ENCODE measurements around the gene MOXD1. TPM values are rescaled to one million over a fixed set of nuclear protein-coding genes. Genes with fewer than 3 reads are reported as not detected.

The MOXD1 gene
- total RNA-seq, 1 experiment from 2014 or later, result 1.0 TPM

DNA sequence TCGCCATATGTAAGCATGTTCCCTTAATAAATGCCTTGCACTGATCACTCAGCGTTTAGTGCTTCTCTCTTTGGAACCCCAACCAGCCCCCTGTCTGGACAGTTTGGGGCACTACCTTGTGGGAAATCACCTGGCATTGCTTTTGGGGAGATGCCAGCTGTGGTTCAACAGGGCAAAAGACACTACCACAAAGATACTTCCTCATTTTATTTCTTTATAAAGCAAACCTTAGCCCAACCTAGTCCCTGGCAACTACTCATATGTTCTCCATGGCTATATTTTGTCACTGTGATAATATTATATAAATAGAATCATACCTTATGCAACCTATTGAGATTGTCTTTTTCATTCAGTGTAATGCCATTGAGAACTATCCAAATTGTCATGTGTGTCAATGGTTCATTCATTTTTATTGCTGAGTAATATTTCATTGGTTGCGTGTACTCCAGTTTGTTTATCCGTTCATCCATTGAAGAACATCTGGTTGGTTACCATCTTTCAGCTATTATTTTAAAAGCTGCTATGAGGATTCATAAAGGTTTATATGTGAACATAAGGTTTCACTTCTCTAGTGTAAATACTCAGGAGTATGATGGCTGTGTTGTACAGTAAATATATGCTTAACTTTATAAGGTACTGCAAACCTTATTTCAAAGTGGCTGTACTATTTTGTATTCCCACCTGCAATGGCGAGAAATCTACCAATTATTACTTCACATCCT lies 114.8 kb downstream of the MOXD1 start:
- Histone ChIP-seq H3K4me2 (ENCODE audit: low read length) (no peak overlapping the region), H3K27me3 (ENCODE audit: insufficient read depth, low read length) (no peaks in the 10 kb centered on the region), H3K79me2 (ENCODE audit: insufficient read depth, low read length) (no peaks in the 10 kb centered on the region), H3K9me2 (ENCODE audit: insufficient read depth) (no peaks in the 10 kb centered on the region), H3K9ac (ENCODE audit: low read length) (no peak overlapping the region), H3K9me3 (ENCODE audit: control insufficient read depth in 1 of 2, insufficient read depth in 1 of 2, low read depth in 1 of 2, low read length in 2 of 2) (no peaks in the 10 kb centered on the region), H3K36me3 (ENCODE audit: control insufficient read depth in 1 of 2, insufficient read depth in 2 of 2, low read length in 2 of 2) (no peaks in the 10 kb centered on the region), H3K4me3 (replicated peaks in 1 of 2; ENCODE audit: low read depth in 1 of 2, low read length in 2 of 2) (no peak overlapping the region), H4K20me1 (ENCODE audit: insufficient read depth) (no peaks in the 10 kb centered on the region), H3K27ac (ENCODE audit: low read depth, low read length) (no peak overlapping the region), H3K4me1 (ENCODE audit: control insufficient read depth in 1 of 2, insufficient read depth in 2 of 2, low read length in 2 of 2) (no peaks in the 10 kb centered on the region), H2AFZ (ENCODE audit: low read depth, low read length, poor library complexity, severe bottlenecking) (no peak overlapping the region)
- CTCF ChIA-PET, result interaction anchor here (1.0 kb wide), 1 partner anchor 362 kb away, joined by 3 read pairs; no protein-coding TSS in a partner anchor
- no TSS peak for BruUV-seq (replicated peaks)
- RAD21 ChIA-PET (ENCODE audit: low non-redundant PET in 1 of 2, low total read pairs in 2 of 2, uncharacterized antibody in 2 of 2, unreplicated experiment in 2 of 2), result no interaction called here
- intact Hi-C loops (cut with micrococcal nuclease), result no loop called here
- TF ChIP-seq, protein P1, sequence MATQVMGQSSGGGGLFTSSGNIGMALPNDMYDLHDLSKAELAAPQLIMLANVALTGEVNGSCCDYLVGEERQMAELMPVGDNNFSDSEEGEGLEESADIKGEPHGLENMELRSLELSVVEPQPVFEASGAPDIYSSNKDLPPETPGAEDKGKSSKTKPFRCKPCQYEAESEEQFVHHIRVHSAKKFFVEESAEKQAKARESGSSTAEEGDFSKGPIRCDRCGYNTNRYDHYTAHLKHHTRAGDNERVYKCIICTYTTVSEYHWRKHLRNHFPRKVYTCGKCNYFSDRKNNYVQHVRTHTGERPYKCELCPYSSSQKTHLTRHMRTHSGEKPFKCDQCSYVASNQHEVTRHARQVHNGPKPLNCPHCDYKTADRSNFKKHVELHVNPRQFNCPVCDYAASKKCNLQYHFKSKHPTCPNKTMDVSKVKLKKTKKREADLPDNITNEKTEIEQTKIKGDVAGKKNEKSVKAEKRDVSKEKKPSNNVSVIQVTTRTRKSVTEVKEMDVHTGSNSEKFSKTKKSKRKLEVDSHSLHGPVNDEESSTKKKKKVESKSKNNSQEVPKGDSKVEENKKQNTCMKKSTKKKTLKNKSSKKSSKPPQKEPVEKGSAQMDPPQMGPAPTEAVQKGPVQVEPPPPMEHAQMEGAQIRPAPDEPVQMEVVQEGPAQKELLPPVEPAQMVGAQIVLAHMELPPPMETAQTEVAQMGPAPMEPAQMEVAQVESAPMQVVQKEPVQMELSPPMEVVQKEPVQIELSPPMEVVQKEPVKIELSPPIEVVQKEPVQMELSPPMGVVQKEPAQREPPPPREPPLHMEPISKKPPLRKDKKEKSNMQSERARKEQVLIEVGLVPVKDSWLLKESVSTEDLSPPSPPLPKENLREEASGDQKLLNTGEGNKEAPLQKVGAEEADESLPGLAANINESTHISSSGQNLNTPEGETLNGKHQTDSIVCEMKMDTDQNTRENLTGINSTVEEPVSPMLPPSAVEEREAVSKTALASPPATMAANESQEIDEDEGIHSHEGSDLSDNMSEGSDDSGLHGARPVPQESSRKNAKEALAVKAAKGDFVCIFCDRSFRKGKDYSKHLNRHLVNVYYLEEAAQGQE (IDR thresholded peaks at IDR 0.05; ENCODE audit: low read depth), result no peak
- no peak for TF ChIP-seq EZH2 (IDR thresholded peaks at IDR 0.05)
- TF ChIP-seq ZFX (IDR thresholded peaks at IDR 0.05), result no peak
- no peak for TF ChIP-seq SP1 (IDR thresholded peaks at IDR 0.05; ENCODE audit: low read depth)
- TF ChIP-seq EGR1 (IDR thresholded peaks at IDR 0.05; ENCODE audit: low read depth), result no peak
- TF ChIP-seq, protein P2, sequence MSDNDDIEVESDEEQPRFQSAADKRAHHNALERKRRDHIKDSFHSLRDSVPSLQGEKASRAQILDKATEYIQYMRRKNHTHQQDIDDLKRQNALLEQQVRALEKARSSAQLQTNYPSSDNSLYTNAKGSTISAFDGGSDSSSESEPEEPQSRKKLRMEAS (IDR thresholded peaks at IDR 0.05), result no peak
- no peak for TF ChIP-seq ELF1 (IDR thresholded peaks at IDR 0.05; ENCODE audit: borderline replicate concordance, low read depth)
- no peak for DNase-seq (ENCODE audit: low read depth, low spot score)
- ATAC-seq, result no peak
- POLR2A ChIA-PET, result no interaction called here

All from HCT116 (cell line).